WTC11 (cell line): Measurements from ENCODE around the gene TARDBP. TPM values are rescaled to one million over a fixed set of nuclear protein-coding genes. Genes with fewer than 3 reads are reported as not detected.

ENCODE experiments used
- ATAC-seq: fragments of 200-7000 bp; cut with Tn5 transposase; 2 replicates; pipeline ENCODE4 v1.10.0; 2021; ENCODE audit warnings: mild to moderate bottlenecking, moderate library complexity
- CTCF ChIA-PET: fragments of 300-600 bp; sonication (Branson Sonifier 250); formaldehyde crosslinking; loops from one replicate; lab custom pipeline; 2021; ENCODE audit warnings: antibody characterized with exemption; lab: Charles Lee
- POLR2A ChIA-PET: fragments of 350-600 bp; sonication (Branson Sonifier 250); formaldehyde crosslinking; loops from one replicate; lab custom pipeline; 2021; ENCODE audit warnings: antibody characterized with exemption; lab: Charles Lee
- DNase-seq: peaks from one replicate; pipeline ENCODE4 v3.0.0; 2021; ENCODE audit warnings: low spot score
- H3K27ac Mint-ChIP-seq: 2 replicates; pipeline ENCODE4 v1.8.0; 2021; ENCODE audit warnings: mixed read lengths
- H3K27me3 Mint-ChIP-seq: 2 replicates; pipeline ENCODE4 v1.8.0; 2021; ENCODE audit warnings: low read depth, mild to moderate bottlenecking, moderate library complexity, mixed read lengths
- H3K36me3 Mint-ChIP-seq: 2 replicates; pipeline ENCODE4 v1.8.0; 2021; ENCODE audit warnings: mixed read lengths
- H3K4me1 Mint-ChIP-seq: 2 replicates; pipeline ENCODE4 v1.8.0; 2022; ENCODE audit warnings: mixed read lengths
- H3K4me3 Mint-ChIP-seq: 2 replicates; pipeline ENCODE4 v1.8.0; 2021; ENCODE audit warnings: mild to moderate bottlenecking, moderate library complexity, mixed read lengths
- H3K9me3 Mint-ChIP-seq: 2 replicates; pipeline ENCODE4 v1.8.0; 2021; ENCODE audit warnings: mixed read lengths
- ATF3 ChIP-seq: sonication (generic); formaldehyde crosslinking; conservative IDR thresholded peaks from 2 replicates; pipeline ENCODE4 v1.8.1; 2022; ENCODE audit warnings: mild to moderate bottlenecking, missing genetic modification reagents
- CTCF ChIP-seq: fragments of 200-600 bp; IDR thresholded peaks from 2 replicates; pipeline ENCODE4 v1.8.0; 2022; ENCODE audit warnings: antibody characterized with exemption
- FOXP4 ChIP-seq: sonication (generic); formaldehyde crosslinking; IDR thresholded peaks from 2 replicates; pipeline ENCODE4 v1.8.0; 2022; ENCODE audit warnings: mild to moderate bottlenecking, missing genetic modification reagents
- GABPB1 ChIP-seq: sonication (generic); formaldehyde crosslinking; IDR thresholded peaks from 2 replicates; pipeline ENCODE4 v1.8.1; 2023; ENCODE audit warnings: mild to moderate bottlenecking, missing genetic modification reagents
- GTF2I ChIP-seq: fragments of 250-450 bp; sonication (Bioruptor Pico); conservative IDR thresholded peaks from 2 replicates; pipeline ENCODE4 v1.4.0; 2021; ENCODE audit warnings: mild to moderate bottlenecking
- JUN ChIP-seq: sonication (generic); formaldehyde crosslinking; IDR thresholded peaks from 2 replicates; pipeline ENCODE4 v1.8.0; 2023; ENCODE audit warnings: mild to moderate bottlenecking, missing genetic modification reagents
- RELA ChIP-seq: sonication (generic); formaldehyde crosslinking; IDR thresholded peaks from 2 replicates; pipeline ENCODE4 v1.8.1; 2022; ENCODE audit warnings: missing genetic modification reagents, mild to moderate bottlenecking, borderline replicate concordance
- SP1 ChIP-seq: sonication (generic); formaldehyde crosslinking; conservative IDR thresholded peaks from 2 replicates; pipeline ENCODE4 v1.8.1; 2022; ENCODE audit warnings: missing genetic modification reagents
- USF2 ChIP-seq: sonication (generic); formaldehyde crosslinking; IDR thresholded peaks from 2 replicates; pipeline ENCODE4 v1.8.1; 2023; ENCODE audit warnings: mild to moderate bottlenecking, missing genetic modification reagents, moderate library complexity
- ZNF219 ChIP-seq: sonication (generic); formaldehyde crosslinking; IDR thresholded peaks from 2 replicates; pipeline ENCODE4 v1.8.0; 2023; ENCODE audit warnings: missing genetic modification reagents, mild to moderate bottlenecking, borderline replicate concordance
- ZNF425 ChIP-seq: fragments of 250-450 bp; sonication (Bioruptor Pico); conservative IDR thresholded peaks from 2 replicates; pipeline ENCODE4 v1.9.0; 2021; ENCODE audit warnings: mild to moderate bottlenecking
- ZNF532 ChIP-seq: fragments of 250-450 bp; sonication (Bioruptor Pico); IDR thresholded peaks from 2 replicates; pipeline ENCODE4 v1.9.0; 2021; ENCODE audit warnings: mild to moderate bottlenecking, borderline replicate concordance
- total RNA-seq: library from RNA; stranded (reverse); gene quantifications from 3 replicates; pipeline ENCODE4 v1.2.3, GENCODE V29; 2021

The TARDBP gene
- total RNA-seq, 1 experiment from 2014 or later = 228 TPM

- ChIA-PET CTCF (interaction anchor here (0.9 to 1.7 kb wide), 7 partner anchors 11 to 466 kb away, joined by 3 to 7 read pairs (median 5); no protein-coding TSS in a partner anchor), POLR2A (no interaction called here)
- H3K27ac Mint-ChIP-seq = no peak overlapping the region
- no peaks in the 10 kb centered on the region for H3K9me3 Mint-ChIP-seq
- no peak for TF ChIP-seq ZNF219 (CRISPR knock-in tag)
- TF ChIP-seq JUN (CRISPR knock-in tag) = no peak
- TF ChIP-seq SP1 = 0 out of 2 replicates have a peak, but pooled peaks have one; percentile 25
- TF ChIP-seq ZNF425 (CRISPR knock-in tag) = no peak
- no peak for TF ChIP-seq GTF2I (CRISPR knock-in tag)
- TF ChIP-seq, all 79 proteins: peak for 1
- Mint-ChIP-seq H3K27me3 (peaks cover 3% of the 10 kb centered on the region), H3K4me1 (peaks cover 30% of the 10 kb centered on the region), H3K36me3 (no peaks in the 10 kb centered on the region), H3K4me3 (no peak overlapping the region)
- peak; percentile 64 for DNase-seq
- peak; percentile 76 for ATAC-seq
These were observed 38.9 kb upstream of the TARDBP start for GRCh38 chr1:10973552-10973951.

- no peak for ATAC-seq
- ChIA-PET POLR2A (no interaction called here), CTCF (interaction anchor here (0.9 to 1.8 kb wide), 8 partner anchors 11 to 467 kb away, joined by 3 to 7 read pairs (median 4); no protein-coding TSS in a partner anchor)
- H3K27ac Mint-ChIP-seq = no peak overlapping the region
- H3K36me3 Mint-ChIP-seq = no peaks in the 10 kb centered on the region
- no peak for DNase-seq
- peaks cover 3% of the 10 kb centered on the region for H3K27me3 Mint-ChIP-seq
- no peak for TF ChIP-seq SP1
- TF ChIP-seq USF2 (CRISPR knock-in tag) = no peak
- TF ChIP-seq CTCF = no peak
- no peak for TF ChIP-seq ZNF219 (CRISPR knock-in tag)
- no peak for TF ChIP-seq FOXP4 (CRISPR knock-in tag)
- no peaks in the 10 kb centered on the region for H3K9me3 Mint-ChIP-seq
- no peak overlapping the region for H3K4me3 Mint-ChIP-seq
- H3K4me1 Mint-ChIP-seq = peaks cover 30% of the 10 kb centered on the region
These were observed 38.2 kb upstream of the TARDBP start for GRCh38 chr1:10973956-10974881.

- CTCF ChIA-PET = interaction anchor here (0.5 to 1.8 kb wide), 4 partner anchors 14 to 166 kb away, joined by 3 to 4 read pairs (median 4); no protein-coding TSS in a partner anchor
- TF ChIP-seq GABPB1 (CRISPR knock-in tag) = no peak
- no peak for TF ChIP-seq ZNF532
- no peak for TF ChIP-seq ATF3 (CRISPR knock-in tag)
- no peak for TF ChIP-seq RELA (CRISPR knock-in tag)
- TF ChIP-seq, all 79 proteins: peak for 0
- no peak overlapping the region for H3K4me3 Mint-ChIP-seq
- peaks cover 3% of the 10 kb centered on the region for H3K27me3 Mint-ChIP-seq
- H3K36me3 Mint-ChIP-seq = no peaks in the 10 kb centered on the region
- H3K4me1 Mint-ChIP-seq = peaks cover 37% of the 10 kb centered on the region
- H3K9me3 Mint-ChIP-seq = no peaks in the 10 kb centered on the region
- DNase-seq = no peak
- no peak overlapping the region for H3K27ac Mint-ChIP-seq
- no peak for ATAC-seq
- POLR2A ChIA-PET = interaction anchor here (0.6 kb wide), 1 partner anchor 1774 kb away, joined by 7 read pairs; no protein-coding TSS in a partner anchor
These were observed 36.7 kb upstream of the TARDBP start for GRCh38 chr1:10975567-10976326.
